ENCODE data around the gene SAMSN1.

Gene SAMSN1

DNA sequence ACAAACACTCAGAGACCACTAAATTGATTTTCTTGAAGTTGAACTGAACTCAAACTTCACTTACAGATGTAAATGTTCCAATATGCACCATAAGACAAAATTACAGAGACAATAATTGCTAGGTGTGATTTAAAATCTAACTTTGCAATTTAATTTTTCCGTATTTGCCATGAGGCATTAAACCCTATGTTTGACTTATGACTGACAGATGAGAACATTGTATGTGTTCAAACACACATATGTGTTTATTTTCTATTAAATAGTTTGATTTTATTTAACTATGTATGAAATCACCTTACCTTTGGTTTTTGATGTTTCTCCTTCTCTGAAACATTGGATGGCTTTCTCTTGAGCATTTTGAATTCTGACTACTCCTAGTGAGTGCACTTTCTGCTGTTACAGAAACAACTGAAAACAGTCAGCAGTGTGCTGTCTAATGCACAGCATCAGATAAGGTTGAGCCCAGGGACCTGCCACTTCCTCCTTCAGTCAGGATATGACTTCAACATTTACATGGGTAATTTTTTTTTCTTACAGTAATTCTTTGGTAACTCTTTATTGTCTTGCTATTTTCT lies at the start of gene SAMSN1:
SAMSN1 (minus strand) TSS at position 410 of the 575 bp plus-strand sequence; CDS start at position 356, 54 bp downstream.
- DNase-seq = peak; percentile 79

DNA sequence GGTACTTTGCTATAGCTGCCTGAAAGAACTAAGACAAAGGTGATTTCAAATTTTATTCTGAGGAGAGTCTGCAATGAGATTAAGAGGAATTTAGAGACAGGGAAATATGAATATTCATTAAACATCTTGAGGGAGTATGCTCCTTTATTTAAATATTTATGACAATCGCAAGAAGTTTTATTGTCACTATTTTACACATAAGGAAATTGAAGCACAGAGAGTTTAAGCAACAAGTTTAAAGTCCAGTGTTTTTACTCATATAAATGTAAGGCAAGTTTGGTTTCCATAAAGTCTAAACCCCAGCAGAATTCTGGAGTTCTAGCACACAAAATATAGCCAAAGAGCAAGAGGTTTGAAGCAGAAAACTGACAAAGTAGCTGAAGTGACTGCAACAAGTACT lies 49.3 kb upstream of the SAMSN1 start:
- DNase-seq = no peak

DNA sequence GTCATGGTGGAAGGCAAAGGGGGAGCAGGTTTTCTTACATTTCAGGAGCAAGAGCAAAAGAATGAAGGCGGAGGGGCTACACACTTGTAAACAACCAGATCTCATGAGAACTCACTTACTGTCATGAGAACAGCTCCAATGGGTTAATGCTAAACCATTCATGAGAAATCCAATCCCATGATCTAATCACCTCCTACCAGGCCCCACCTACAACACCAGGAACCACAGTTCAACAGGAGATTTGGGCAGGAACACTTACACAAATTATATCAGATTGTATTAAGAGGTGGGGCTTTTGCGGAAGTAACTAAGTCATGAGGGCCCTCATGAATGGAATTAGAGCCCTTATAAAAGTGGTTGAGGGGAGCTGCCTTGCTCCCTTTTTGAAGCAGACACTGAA lies 48.9 kb upstream of the SAMSN1 start:
- DNase-seq = no peak

DNA sequence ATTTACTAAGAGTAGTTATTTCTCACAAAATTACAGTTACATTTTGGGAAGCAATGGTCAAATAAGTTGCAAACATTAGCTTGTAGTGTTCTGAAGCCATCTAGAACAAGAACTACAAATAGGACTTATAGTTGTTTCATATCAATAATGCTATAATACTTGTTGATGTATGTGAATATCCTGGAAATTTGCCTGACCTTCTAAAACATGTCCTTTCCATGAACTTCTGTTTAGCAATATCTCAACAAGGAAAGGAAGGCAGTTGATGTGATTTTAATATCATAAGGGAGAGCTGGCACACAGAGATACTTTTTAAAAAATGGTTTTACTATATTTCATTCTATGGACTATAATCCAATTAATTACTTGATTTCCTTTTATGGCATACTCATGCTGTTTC lies 47.1 kb upstream of the SAMSN1 start:
- DNase-seq = no peak

DNA sequence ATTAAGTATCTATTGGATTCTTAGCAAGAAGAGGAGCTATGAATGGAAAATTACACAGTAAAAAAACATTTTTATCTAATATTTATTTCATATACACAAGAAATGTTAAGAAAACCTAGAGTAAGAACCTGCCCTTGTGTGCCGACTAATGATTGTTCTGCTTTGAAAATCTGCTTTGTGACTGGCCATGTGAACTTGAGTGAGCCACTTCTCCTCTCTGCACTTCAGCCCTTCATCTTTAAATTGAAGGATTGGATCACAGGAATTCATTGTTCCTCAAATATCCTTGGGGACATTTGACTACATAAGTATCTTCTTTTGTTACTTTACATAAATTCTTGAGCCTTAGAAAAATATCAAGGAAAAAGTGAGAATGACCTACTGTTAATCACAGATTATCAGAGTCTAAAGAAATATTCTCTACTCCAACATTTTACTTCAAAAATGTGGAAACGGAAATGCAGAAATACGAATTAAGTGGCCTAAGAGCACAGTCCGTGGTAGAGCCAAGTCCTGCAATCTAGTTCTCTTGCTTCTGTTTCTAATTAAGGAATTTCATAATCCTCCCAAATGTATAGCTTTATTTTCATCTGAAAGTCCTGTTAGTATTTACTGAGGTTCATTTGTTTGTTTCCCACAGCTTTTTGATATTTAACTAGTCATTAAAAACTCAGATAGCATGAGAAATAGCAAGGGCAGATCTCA lies 46.3 kb upstream of the SAMSN1 start:
- DNase-seq = no peak

DNA sequence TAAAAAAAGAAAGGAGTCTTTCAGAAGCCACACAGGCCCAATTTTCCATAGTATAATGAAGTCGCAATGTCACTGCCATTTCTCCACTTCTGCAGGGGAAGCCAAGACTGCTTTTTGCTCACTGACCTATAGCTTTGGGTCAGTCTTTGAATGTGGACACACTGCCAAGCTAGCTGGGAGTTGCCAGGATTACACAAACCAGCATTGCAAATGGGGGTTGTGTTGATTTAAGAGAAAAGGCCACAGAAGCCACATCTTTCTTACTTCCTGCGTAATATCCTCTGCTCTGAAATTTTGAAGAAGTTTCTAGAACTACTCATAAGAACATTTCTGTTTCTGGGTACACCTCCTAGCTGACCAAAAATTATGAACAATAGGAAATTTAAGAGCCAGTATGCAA lies 45.8 kb upstream of the SAMSN1 start:
- peak; percentile 15 for DNase-seq

DNA sequence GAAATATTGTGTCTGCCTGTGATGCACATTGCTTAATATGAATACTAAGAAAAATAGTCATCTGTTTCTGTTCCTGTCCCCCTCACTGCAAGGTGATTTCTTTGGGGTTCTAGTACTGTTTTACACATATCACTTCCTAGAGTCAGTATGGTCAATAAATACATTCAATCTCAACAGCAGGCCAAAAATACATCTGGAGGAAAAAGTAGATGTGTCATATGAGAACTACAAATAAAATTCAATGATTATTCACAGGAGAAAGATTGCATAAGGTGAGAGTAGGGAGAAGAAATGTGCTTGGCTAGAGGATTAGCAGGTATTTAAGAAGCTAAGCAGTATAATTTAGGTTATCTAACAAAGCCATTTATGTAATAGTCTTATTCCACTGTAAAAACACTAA lies 45.3 kb upstream of the SAMSN1 start:
- DNase-seq = no peak

DNA sequence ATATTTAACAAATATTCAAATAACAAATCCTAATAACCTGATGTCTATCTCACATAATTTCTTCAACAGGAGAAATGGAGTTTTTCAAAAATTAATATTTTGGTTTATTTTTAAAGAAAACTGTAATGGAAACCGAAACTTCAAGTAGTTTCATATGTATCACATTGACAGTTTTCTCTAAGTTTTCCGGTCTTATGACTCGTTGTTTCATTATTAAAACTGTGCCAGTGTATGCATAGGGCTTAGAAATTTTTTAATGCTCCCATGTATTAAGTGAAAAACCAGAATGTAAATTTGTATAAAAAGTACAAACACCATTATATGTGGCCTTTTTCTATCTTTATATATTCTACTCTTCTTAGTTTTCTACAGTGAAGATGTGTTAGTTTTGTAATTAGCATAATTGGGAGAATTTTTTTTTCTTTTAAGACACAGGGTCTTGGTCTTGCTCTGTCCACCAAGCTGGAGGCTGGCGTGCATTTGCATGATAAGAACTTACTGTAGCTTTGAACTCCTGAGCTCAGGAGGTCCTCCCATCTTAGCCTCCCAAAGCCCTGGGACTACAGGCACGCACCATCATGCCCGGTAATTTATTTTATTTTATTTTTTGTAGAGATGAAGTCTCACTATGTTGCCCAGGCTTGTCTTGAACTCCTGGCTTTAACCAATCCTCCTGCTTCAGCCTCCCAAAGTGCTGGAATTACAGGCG lies 43.9 kb upstream of the SAMSN1 start:
- peak; percentile 10 for DNase-seq

DNA sequence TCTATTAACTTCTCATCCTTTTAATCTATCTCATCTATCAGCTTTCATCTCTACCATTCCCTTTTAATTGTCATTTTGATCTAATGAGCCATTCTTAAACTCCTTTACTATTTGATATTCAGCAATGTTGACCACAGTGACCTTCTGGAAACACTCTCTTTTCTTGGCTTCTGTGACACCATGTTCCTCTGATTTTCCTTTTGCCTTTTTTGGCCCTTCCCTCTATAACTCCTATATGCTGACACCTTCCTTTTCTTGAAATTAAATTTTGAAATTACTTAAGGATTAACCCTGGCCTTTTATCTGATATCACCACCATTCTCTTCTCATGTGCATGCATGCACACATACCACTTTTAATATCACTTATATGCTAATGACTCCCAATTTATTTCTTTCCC lies 41.2 kb upstream of the SAMSN1 start:
- DNase-seq = no peak

DNA sequence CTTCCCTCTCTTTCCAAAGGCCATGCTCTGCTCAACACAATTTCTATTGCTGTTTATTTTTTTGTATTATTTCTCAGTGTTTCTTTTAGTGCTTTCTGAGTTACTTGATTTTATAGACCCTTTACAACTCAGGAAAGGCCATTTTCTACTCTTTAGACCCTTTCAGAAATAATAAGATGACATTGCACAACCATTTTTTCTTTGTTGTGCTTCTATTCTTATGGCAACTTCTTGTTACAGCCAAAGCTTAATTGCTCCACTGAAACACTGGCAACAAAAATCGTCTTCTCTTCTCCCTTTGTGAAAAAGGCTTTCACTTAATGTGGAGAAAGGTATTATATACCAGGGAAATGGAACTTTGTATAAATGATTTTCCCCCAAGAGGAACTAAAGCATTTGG lies 39.0 kb upstream of the SAMSN1 start:
- DNase-seq = no peak

DNA sequence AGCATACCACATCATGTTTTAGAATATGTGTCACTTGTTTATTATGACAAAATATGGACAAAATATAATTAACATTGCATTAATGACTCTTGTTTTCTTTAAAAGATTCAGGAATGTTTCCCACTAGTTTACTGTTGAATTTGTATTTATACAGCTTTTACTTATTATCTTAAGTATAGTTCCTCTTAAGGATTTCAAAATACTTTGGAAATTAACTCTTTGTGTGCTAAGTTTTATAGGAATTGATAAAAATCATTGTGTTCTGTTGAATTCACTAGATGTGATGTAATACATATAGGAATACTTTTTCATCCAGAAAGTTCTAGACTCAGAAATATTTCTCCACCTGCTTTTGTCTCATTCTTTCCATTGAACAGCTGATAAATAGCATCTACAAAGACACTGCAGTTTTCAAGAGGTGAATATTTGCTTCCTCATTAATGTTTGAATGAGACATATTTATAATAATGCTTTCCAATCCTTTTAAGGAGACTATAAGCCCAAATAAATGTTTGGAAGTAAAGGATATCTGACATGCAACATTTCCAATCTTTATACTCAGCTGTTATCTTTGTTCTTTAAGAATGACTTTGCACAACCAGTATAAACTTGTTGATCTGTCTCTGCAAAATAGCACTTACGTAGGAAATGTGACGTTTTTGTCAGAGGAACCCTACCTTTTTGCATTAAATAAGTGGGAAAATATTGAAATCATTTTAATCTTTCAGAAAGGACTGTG lies 38.4 kb upstream of the SAMSN1 start:
- DNase-seq = no peak

DNA sequence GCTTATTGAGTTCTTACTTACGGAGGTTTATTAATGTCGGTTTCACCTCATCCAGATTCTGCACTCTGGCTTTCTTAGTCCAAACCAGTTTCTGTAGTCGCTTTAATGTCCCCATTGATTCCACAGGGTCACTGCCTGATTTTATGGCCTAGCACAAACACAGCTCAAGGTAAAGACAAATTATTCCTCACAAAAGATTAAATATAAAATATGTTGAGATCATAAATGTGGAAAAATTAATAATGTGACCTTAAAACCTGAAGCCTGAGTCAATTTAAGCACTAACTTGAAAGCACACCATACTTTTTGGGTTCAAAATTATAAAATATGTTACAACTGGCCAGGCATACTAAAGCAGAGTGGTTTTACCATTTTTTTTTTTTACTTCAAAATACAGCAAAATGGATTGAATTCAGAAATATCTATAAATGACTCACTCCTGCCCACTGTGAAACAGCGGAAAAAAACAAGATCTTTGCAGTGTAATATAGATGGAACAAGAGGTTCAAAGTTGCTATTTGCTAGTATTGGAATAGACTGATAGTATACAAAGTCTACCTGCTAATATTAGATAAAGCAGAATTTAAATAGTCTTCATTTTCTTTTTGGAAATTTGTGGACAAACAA lies 37.6 kb upstream of the SAMSN1 start:
- DNase-seq = no peak

DNA sequence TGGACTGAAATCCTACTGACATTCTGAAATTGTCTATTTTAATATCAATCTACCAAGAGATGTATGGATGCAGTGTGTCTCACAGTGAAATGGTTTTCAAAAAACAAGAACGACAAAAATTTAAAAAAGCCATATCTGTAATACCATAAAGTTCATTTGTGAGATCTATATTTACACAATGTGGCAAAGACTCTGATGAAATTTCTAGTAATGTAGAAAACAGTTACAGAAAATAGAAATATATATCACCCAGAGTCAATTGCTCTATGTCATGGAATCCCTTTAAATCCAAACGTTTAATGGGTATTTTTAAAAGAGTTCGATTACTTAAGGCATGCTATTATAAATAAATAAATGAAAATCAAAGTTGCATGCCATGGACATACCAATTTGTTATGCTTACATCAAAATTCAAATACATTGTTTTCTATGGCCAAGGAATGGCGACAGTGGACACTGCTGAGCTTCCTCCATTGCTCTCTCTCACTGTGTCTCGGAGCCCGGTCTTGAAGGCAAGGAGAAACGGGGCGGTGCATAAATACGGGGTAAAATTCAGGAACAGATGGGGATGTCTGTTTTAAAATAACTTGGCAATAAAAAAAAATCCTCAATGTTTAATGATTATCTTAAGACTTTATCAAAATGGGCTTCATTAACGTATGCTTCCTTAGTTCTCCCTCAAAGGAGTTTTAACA lies 37.0 kb upstream of the SAMSN1 start:
- DNase-seq = no peak

DNA sequence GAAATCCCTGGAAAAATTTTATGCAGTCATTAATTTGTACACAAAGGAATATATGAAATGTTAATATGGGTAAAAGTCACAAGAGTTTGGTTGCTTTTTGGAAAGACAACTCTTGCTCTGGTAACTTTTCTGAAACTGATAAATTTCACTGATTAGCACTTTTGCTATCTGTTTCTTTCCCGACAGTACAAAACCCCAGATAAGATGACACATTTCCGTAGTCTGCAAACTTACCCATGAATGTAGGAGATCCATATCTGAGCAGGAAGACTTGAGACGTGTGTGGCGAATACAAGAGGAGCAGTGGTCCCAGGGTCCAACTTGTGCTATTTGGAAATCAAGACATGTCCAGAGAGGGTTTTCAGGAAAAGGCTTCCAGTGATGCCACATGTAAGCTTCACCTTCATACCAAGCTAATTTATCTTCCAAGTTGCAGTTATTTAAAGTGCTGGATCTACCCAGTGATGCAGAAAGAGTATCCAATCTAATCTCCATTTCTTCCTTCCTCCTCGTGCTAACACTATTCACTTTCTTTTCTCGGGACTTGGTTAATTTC lies 35.9 kb upstream of the SAMSN1 start:
- peak; percentile 31 for DNase-seq

DNA sequence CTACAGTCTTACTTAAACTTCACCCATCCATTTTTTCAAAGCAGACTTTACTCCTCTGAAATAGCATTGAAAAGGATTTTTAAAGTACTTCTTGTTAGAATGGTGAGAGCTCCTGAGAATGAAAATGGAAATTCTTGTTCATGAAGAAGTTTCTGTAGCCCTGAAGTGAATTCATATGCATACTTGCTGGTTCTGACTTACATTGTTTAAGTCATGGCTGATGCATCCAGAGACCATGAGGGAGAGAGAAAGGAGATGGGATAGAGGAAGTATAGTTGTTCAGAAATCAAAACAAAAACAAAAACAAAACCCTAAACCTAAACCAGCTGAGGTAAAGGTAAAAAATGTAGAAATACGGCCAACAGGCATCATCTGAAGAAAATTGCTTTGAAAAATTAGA lies 27.1 kb upstream of the SAMSN1 start:
- DNase-seq = no peak

DNA sequence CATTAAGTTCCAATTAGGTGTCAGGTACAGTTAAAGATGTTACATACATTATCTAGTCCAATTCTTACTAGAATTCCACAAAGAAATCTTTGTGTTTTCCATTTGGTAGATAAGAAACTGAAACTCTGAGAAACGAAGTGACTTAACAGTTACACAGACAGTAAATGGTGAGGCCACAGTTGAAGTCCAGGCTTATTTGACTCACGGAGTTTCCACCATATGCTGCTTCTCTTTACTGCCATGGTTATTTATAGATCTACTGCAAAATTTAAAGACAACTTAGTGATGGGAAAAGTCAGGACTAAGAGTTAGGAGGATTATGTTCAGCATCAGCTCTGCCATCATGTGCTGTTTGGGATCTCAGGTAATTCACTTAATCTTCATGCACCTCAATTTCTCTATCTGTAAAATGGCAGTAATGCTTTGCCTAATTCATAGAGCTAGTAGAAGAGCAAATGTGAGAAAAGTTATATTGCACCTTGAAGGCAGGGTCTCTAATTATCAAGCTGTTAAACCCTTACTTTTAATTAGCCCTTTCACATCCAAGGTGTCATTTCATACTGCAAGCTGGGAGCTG lies 26.2 kb upstream of the SAMSN1 start:
- no peak for DNase-seq

DNA sequence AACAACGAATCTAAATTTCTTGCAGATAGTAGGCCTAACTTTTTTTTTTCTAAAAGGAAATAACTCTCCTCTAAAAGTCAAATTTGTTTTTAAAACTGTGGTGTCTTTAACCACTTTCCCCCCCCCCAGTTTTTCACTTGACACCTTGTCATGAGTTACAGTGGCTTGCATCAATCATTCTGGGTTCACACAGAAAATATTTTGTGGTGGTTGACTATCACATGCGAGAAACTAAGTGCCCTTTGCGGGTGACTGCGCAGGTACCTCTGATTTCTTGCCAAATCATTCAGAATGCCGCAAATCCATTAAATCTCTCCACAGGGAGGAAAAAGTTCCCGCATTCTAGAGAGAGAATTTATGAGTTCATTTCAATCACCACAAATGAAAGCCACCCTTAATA lies 23.8 kb upstream of the SAMSN1 start:
- DNase-seq = no peak

DNA sequence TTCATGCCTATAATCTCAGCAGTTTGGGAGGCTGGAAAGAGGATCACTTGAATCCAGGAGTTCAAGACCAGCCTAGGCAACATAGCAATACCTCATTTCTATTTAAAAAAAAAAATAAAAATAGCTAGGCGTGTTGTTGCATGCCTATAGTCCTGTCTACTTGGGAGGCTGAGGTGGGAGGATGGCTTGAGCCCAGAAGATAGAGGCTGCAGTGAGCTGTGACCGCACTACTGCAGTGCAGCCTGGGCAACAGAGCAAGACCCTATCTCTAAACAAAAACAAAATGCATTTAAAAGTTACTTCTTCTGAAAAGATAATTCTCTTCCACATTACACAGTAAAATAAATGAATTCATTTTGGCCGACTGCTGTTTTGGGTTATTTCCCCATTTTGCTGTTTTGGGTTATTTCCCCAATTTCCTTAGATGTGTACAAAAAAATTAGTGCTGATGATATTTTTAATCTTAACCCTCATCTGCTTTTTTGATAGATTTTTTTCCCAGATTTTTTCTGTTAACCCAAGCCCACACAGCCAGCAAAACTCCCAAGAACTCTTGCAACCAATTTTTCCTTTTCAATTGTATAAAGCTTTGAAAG lies 23.0 kb upstream of the SAMSN1 start:
- no peak for DNase-seq

DNA sequence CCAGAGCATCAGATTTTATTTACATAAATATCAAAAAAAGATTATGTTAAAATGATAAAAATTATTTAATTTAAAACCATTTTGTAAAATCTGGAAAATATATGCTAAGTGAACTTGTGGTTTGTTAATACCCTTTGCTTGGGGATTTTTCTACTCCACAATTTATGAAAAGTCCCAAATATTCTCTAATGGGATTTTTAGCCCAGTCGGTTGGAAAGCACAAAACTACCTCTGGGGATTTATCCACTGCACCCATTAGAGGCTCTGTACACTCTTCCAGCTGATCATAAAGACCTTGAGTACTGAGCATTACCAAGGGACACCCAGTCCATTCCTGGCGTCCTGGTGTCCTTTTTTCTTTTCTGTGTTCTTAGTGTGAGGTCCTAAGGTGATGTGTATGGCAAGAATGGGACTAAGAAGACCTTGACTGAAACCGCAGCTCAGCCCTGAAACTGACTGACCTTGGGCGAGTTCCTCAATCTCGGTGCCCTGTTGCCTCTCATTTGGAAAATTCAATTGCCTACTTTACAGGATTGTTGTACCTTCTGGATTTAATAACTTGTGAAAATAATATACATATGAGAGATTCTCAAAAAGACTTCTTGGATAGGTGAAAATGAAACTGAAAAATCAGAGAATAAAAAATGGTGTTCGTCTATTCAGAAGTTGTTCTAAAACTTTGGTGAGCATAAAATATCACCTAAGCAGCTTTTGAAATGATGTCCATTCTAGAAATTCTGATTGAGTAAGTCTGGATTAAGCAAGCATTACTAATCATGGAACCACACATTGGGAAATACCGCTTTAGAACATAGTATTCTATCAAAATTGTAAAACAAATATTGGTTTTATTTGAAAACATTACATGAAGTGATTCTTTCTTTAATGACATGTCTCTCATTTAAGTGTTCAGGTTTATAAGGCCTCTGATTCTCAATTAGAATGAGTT lies 21.5 kb upstream of the SAMSN1 start:
- DNase-seq = no peak

DNA sequence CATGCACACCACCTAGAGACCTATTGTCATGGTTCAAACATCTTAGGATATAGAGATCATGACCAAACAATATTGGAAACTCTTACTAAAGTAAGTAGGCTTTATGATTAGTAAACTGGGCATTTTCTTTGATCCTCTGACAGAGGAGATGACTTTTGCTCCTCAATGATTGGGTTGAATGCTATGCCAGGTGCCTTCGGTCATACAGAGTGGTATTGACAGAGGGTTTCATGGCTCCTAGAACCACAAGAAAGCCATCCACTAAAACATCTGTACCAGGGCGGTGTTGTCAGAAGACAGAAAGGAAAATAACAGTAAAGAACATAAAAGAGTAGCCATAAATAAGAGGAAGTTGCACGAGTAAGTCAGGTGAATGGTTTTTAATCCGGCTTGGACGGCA lies 20.8 kb upstream of the SAMSN1 start:
- DNase-seq = no peak
